HG02884 (cell line): ENCODE results near the gene PSENEN.

Experiments used
- ATAC-seq: cut with Tn5 transposase; IDR thresholded peaks from one replicate; pipeline ENCODE4 v1.9.1; 2021; ENCODE audit warnings: mild to moderate bottlenecking, moderate library complexity; ENCODE audit not compliant: unreplicated experiment

The PSENEN gene

DNA sequence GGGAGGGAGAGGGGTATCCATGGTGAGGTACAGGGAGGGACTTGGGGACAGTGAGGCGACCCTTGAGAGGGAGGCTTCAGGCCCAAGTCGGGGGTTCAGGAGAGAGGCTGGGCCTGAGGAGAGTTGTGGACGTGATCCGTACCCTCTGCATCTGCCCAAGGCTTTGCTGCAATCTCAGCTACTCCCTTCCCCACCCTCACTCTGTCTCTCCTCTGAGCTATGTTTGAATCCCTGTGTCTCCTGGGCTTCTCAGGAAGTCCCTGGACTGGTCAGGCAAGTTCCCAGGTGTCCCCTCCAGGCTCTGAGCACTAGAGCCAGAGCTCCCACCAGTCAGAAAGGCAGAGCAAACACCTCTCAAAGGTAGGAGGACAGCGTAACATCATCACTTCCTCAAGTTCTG, 4.7 kb downstream of the PSENEN start:
- ATAC-seq: no peak

- ATAC-seq: no peak
Measured at GRCh38 chr19:35751839-35752745, 6.6 kb downstream of the PSENEN start.

DNA sequence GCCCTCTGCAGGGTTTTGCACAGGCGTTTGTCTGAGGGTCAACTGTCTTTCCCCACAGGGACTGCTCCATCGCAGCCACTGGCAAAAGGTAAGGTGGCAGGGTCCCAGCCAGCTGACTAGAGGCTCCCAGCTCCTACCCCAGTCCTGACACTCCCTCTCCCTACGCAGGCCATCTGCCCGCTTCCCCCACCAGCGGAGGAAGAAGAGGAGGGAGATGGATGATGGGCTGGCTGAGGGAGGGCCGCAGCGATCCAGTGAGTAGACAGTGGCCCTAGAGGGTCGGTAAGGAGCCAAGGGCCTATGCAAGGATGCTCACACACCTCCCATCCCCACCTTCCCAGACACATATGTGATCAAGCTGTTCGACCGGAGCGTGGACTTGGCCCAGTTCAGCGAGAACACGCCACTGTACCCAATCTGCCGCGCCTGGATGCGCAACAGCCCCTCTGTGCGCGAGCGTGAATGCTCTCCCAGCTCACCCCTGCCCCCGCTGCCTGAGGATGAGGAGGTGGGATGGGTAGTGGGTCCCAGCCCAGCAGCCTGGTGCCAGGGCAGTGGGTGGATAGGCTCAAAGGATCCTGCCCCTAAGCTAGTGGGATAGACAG, 7.4 kb downstream of the PSENEN start:
- ATAC-seq: no peak

- no peak for ATAC-seq
Measured at GRCh38 chr19:35753634-35754369, 8.4 kb downstream of the PSENEN start.

DNA sequence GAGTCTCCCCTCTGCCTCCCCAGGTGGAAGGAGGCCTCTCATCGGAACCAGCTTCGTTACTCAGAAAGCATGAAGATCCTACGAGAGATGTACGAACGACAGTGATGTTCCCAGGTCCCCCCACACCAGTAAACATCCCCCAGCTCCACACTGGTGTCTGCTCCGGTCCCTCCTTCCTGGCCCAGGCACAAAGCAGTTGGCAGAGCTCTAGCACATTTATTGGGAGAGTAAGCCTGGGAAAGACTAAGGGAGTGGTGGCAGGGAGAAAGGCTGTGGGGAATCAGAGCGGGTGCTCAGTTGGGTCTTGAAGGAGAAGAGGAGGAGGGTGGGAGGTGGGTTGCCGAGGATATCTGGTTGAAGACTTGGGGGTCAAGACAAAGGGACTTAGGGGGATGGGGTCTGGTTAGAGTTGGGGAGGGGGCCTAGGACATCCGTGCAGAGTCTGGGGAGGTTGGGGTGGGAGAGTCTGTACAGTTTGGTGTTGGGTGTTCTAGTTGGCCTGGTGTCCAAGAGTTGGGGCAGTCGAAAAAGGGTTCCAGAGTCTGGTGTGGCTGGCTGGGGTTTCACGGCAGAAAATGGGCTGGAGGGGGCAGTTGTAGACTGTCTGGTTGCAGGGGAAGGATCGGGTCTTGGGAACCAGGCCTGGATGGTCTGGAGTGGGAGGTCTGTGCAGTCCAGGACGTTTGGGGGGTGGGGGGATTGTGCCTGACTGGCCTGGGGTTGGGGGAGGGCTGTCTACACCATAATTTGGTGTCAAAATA, 9.1 kb downstream of the PSENEN start:
- no peak for ATAC-seq

GRCh38 chr19:35755131-35755549, 9.7 kb downstream of the PSENEN start:
- no peak for ATAC-seq

DNA sequence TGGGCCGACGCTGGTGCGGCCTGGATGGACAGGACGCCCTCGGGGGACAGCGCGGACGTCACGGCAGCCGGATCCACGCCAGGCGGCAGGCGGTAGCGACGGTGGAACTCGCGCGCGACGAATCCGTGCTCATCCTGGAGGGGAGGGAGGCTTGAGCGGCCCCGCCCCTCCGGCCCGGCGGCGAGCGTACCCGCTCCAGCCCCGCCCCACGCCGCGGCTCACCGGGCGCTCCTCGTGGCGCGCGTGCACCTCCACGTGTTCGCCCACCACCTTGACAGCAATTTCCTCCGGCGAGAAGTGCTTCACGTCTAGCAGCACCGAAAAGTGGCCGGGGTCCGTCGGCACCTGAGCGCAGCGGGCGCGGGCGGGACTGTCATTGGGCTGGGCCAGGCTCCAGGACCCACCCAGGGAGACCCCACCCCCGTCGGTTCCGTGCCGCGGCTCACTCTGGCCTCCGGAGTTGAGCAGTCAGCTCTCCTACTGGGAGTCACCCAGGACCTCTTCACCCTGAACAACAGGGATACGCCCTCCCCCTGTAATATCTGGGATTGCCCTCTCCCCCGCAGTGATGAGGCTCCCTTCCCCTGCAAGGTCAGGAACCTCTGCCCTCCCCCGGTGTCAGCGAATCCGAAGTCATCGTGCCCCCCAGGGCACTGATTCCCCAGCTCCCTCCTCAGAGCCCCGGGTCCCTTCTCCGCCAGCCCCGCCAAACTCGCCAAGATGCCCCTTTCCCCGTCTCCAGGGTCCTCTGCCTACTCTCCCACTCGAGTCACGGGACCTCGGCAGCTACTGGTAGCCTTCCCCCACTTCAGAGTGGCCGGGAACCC, 10.3 kb downstream of the PSENEN start:
- no peak for ATAC-seq

DNA sequence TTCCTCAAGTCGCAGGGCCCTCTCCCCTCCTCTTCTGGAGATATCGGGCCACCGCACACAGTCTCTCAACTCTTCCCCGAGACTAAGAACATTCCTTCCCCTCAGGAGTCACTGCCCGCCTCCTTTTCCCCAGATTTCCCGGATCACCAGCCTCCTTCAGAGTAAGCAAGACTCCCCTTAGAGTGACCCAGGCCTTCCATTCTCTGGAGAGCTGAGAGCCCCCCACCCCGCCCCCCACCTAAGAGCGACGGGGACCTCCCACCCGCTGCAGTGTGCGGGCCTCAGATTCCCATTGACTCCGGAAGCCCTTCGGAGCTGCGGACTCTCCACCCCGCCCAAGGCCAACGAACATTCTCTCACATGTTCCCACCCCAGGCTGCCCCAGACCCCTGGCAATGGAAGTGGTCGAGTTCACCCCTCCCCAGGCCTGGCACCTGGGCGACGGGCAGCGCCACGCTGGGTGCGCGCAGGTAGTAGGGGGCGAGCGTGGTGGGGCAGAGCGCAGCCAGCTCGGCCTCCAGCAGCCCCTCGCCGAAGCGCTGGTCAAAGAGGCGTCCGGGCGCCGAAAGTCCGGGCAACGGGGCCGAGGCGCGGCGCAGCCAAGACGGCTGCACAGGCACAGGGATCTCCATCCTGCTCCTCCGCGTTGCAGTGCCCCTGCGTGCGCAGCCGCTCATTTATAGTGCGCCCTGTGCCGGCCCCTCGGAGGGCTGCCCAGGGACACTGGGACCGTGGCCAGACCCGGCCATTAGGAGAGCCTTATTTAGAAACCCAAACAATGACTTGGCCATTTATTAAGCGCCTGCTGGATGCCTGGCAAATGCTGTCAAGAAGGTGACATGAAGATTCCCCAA, 11.2 kb downstream of the PSENEN start, which contains the start of gene HSPB6:
TSS of gene HSPB6 (minus strand) at position 653 of the 854 bp plus-strand sequence. CDS start at position 632, 21 bp downstream.
- no peak for ATAC-seq

GRCh38 chr19:35757231-35757748, 11.8 kb downstream of the PSENEN start:
- no peak for ATAC-seq

- ATAC-seq: peak; percentile 92
Measured at GRCh38 chr19:35757749-35758608, 12.5 kb downstream of the PSENEN start, which contains the start of gene PROSER3. TSS of gene PROSER3 (plus strand) at chr19:35758176. CDS start at chr19:35758216, 40 bp downstream.

DNA sequence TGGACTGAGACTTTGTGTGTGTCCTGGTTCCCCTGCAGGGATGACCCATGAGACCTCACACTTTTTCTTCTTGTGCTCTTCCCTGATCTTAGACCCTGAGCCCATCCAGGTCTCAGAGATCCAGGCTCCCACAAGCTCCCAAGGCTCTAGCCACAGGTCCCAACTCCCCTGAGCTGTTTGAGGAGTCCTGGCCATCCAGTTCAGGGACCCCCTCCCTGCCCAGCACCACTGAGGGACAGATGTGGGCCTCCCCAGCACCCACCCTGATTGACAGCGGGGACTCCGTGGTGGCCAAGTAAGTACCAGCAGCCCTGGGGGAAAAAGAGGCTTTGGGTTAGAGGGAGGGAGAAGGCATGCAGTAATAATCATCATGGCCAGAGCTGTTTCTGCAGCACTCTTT, 14.2 kb downstream of the PSENEN start:
- no peak for ATAC-seq

DNA sequence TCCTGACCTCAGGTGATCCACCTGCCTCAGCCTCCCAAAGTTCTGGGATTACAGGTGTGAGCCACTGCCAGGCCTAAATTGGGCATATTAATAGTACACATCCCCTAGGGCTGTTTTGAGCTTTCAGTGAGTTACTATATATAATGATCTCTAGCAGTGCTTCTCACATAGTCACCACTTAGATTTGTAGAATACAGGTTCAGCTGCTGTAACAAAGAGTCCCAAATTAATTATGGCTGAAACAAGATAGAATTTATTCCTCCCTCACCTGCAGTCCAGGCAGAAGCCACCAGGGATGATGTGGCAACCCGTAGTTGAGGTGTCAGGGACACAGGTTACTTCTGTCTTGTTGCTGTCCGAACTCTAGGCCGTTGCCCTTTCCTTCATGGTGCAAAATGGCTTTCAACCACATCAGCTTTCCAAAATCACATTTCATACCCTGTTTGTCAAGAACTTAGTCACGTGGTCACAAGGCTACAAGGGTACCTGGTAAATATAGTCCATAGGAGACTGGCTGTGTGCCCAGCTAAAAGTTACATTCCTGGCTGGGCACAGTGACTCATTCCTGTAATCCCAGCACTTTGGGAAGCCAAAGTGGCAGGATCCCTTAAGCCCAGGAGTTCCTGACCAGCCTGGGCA, 15.4 kb downstream of the PSENEN start:
- no peak for ATAC-seq

DNA sequence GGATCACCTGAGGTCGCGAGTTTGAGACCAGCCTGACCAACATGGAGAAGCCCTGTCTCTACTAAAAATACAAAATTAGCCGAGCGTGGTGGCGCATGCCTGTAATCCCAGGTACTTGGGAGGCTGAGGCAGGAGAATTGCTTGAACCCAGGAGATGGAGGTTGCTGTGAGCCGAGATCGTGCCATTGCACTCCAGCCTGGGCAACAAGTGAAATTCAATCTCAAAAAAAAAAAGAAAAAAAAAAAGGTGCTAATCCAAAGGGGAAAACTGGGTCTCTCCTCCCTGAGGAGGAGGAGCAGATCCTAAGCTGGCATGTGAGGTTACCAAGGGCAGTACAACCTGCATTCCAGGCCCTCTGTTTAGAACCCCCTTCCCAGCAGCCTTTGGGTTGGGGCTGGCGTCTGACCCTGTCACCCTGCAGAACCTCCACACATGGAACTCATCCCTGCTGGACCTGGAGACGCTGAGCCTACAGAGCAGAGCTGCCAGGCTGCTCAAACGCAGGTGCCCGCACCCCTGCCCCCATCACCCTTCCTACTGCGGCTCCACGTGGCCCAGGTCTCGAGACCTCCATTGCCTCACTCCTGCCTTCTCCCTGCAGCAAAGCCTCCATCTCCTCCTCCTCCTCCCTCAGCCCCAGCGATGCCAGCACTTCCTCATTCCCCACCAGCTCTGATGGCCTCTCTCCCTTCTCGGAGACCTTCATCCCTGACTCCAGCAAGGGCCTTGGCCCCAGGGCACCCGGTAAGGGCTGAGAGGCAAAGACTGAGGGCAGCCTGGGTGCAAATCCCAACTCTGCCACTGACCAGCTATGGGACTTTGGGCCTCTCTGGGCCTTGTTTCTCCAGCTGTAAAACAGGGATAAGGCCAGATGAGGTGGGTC, 19.2 kb downstream of the PSENEN start:
- ATAC-seq: no peak

DNA sequence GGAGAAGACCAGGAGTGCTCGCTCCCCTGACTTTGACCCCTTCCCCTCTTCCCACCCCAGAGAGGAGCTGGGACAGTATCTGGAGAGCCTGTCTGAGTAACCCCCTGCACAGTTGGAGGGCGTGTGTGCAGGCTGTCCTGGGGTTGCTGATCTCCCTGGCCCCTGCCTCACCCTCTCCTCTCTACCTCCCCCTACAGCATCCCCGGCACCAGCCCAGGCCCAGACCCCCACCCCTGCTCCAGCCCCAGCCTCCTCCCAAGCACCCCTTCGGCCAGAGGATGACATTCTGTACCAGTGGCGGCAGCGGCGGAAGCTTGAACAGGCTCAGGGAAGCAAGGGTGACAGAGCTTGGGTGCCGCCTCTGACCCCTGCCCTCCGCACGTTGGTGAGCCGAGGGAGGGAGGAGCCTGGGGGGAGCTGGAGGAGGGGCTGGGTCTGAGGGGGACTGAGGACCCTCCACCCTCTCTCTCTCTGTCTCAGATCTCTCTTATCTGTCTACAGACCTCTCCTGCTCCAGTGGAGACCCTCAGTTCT, 21.2 kb downstream of the PSENEN start:
- ATAC-seq: no peak

GRCh38 chr19:35767288-35768081, 22.0 kb downstream of the PSENEN start:
- no peak for ATAC-seq
